MM.1S (cell line): ENCODE data around the gene SCO2.
A peak's percentile ranks its signal among the peaks of the same experiment; 100 is the strongest.

Experiments
- DNase-seq: peaks from one replicate; pipeline ENCODE4 v3.0.0-alpha.2; 2015
- H2AFZ ChIP-seq: fragments of 300-600 bp; sonication (generic); 2 replicates; pipeline ENCODE4 v1.6.0; 2016; ENCODE audit warnings: antibody characterized with exemption, low read length
- H3F3A ChIP-seq: fragments of 300-600 bp; sonication (generic); 2 replicates; pipeline ENCODE4 v1.6.1; 2016; ENCODE audit warnings: mild to moderate bottlenecking, antibody characterized with exemption, low read length, moderate library complexity, mixed read lengths; ENCODE audit not compliant: insufficient read depth
- H3K27ac ChIP-seq: fragments of 300-600 bp; sonication (generic); 2 replicates; pipeline ENCODE4 v1.5.1; 2016; ENCODE audit warnings: mild to moderate bottlenecking, low read length
- H3K27me3 ChIP-seq: fragments of 300-600 bp; sonication (generic); replicated peaks from 2 replicates; pipeline ENCODE4 v1.6.0; 2016; ENCODE audit warnings: low read length; ENCODE audit not compliant: insufficient read depth
- H3K36me3 ChIP-seq: fragments of 300-600 bp; sonication (generic); replicated peaks from 2 replicates; pipeline ENCODE4 v1.6.1; 2016; ENCODE audit warnings: mild to moderate bottlenecking, low read length, mixed read lengths; ENCODE audit not compliant: insufficient read depth
- H3K4me1 ChIP-seq: fragments of 300-600 bp; sonication (generic); 2 replicates; pipeline ENCODE4 v1.6.1; 2016; ENCODE audit warnings: low read length, mixed read lengths
- H3K4me2 ChIP-seq: fragments of 300-600 bp; sonication (generic); 2 replicates; pipeline ENCODE4 v1.6.0; 2016; ENCODE audit warnings: low read depth, low read length
- H3K4me3 ChIP-seq: fragments of 300-600 bp; sonication (generic); 2 replicates; pipeline ENCODE4 v1.5.1; 2016; ENCODE audit warnings: low read length, mixed read lengths
- H3K79me2 ChIP-seq: fragments of 300-600 bp; sonication (generic); 2 replicates; pipeline ENCODE4 v1.6.1; 2016; ENCODE audit warnings: mixed run types, low read length, mixed read lengths
- H3K9ac ChIP-seq: fragments of 300-600 bp; sonication (generic); 2 replicates; pipeline ENCODE4 v1.6.1; 2016; ENCODE audit warnings: low read length, mixed read lengths
- H3K9me2 ChIP-seq: fragments of 300-600 bp; sonication (generic); replicated peaks from 2 replicates; pipeline ENCODE4 v1.6.1; 2016; ENCODE audit warnings: mild to moderate bottlenecking, low read length, mixed read lengths; ENCODE audit not compliant: insufficient read depth
- H3K9me3 ChIP-seq: fragments of 300-600 bp; sonication (generic); replicated peaks from 2 replicates; pipeline ENCODE4 v1.6.1; 2016; ENCODE audit warnings: mild to moderate bottlenecking, low read length, mixed read lengths; ENCODE audit not compliant: insufficient read depth
- H4K20me1 ChIP-seq: fragments of 300-600 bp; sonication (generic); 2 replicates; pipeline ENCODE4 v1.6.1; 2016; ENCODE audit warnings: mild to moderate bottlenecking, low read length, moderate library complexity, mixed read lengths; ENCODE audit not compliant: insufficient read depth
- CTCF ChIP-seq: fragments of 300-600 bp; sonication (generic); IDR thresholded peaks from 2 replicates; pipeline ENCODE4 v1.5.1; 2016; ENCODE audit warnings: antibody characterized with exemption, low read length, mixed read lengths
- EZH2 ChIP-seq: fragments of 300-600 bp; sonication (generic); optimal IDR thresholded peaks from 2 replicates; pipeline ENCODE3; 2017; ENCODE audit warnings: low read depth, mild to moderate bottlenecking, antibody characterized with exemption, low read length, mixed read lengths
- EZH2phosphoT487 ChIP-seq: fragments of 300-600 bp; sonication (generic); IDR thresholded peaks from 2 replicates; pipeline ENCODE4 v1.6.1; 2018; ENCODE audit warnings: antibody characterized with exemption, low read length

Gene SCO2

GRCh38 chr22:50530877-50531545 lies 5.6 kb upstream of the SCO2 start:
- peak overlapping the region; percentile 54; the same call in 1 of the 2 replicates for H3K27ac ChIP-seq
- H4K20me1 ChIP-seq, result no peaks in the 10 kb centered on the region
- H3K9me3 ChIP-seq, result no peaks in the 10 kb centered on the region
- peak; percentile 77 for DNase-seq
- no peaks in the 10 kb centered on the region for H3K36me3 ChIP-seq
- peaks cover 22% of the 10 kb centered on the region for H3F3A ChIP-seq
- peaks cover 9% of the 10 kb centered on the region; the same call in 1 of the 2 replicates for H3K27me3 ChIP-seq
- peaks cover 27% of the 10 kb centered on the region for H3K4me1 ChIP-seq
- TF ChIP-seq CTCF, result no peak
- no peak for TF ChIP-seq EZH2
- no peak for TF ChIP-seq EZH2phosphoT487
- peak overlapping the region; percentile 71 for H3K9ac ChIP-seq
- peak overlapping the region; percentile 79 for H2AFZ ChIP-seq
- no peaks in the 10 kb centered on the region for H3K9me2 ChIP-seq
- H3K4me3 ChIP-seq, result peak overlapping the region; percentile 63
- H3K4me2 ChIP-seq, result peak overlapping the region; percentile 95
- 0 out of 2 replicates have a peak, but pooled peaks cover 4% of the 10 kb centered on the region for H3K79me2 ChIP-seq

DNA sequence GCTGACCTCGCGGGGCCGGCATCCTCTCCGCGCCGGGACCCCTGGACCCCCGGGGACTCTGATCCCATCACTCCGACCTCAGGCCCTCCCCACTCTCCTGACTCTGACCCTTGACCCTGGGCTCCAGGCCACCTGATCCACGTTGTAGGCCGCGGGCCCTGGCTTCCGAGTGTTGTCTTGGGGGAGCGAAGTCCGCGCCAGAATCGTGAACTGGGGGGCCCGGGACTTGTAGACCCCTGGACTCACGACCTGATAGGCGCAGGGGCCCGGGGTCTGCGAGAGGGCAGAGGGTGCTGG lies 5.1 kb upstream of the SCO2 start:
- Histone ChIP-seq H3K9me3 (no peaks in the 10 kb centered on the region), H3K36me3 (no peaks in the 10 kb centered on the region), H3K4me3 (peak overlapping the region; percentile 63), H3K9ac (peak overlapping the region; percentile 71), H3K27ac (peak overlapping the region; percentile 54), H2AFZ (peak overlapping the region; percentile 79; the same call in 1 of the 2 replicates), H3K27me3 (peaks cover 9% of the 10 kb centered on the region; the same call in 1 of the 2 replicates), H3K9me2 (no peaks in the 10 kb centered on the region), H3F3A (peaks cover 19% of the 10 kb centered on the region), H3K4me2 (peak overlapping the region; percentile 95), H3K4me1 (peaks cover 24% of the 10 kb centered on the region), H3K79me2 (0 out of 2 replicates have a peak, but pooled peaks cover 4% of the 10 kb centered on the region), H4K20me1 (no peaks in the 10 kb centered on the region)
- DNase-seq, result no peak
- no peak for TF ChIP-seq EZH2phosphoT487
- TF ChIP-seq CTCF, result no peak
- TF ChIP-seq EZH2, result no peak

DNA sequence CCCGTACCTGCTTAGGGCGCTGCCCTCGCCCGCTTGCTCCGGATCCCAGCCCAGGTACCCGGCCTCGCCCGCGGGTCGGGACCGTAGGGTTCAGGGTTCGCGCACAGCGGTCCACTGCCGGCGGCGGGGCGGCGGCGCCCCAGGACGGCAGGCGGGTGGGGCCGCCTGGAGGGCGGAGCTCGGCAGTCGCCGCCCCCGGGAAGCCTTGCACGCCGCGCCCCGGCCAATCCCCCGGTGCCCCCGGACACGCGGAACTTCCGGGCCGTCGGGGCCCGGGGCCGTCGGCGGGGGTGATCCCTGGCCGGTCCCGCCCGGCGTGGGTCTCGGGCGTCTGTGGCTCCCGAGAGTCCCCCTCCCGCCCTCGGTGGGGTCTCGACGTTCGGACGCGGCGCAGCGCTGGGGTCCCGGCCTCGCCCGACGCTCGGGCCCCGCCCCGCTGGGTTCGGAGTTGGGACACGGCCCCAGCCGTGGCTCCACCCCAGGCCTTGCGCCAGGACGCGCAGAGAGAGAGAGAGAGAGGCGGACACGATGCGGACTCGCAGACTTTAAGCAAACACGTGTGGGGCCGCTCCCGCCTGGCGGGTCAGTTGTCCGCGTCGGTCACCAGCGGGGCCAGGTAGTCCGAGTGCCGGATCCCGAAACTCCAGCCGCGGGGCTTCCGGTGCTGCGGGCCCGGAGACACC lies 4.6 kb upstream of the SCO2 start, which contains the start of gene TYMP:
TYMP (minus strand) TSS at position 116 of the 683 bp plus-strand sequence. CDS start 303 bp downstream, outside the sequence.
- H3K4me2 ChIP-seq, result peak within 1 kb of the TSS; percentile 95
- H3K36me3 ChIP-seq, result no peaks in the 10 kb centered on the region
- H3K4me3 ChIP-seq, result peak within 1 kb of the TSS; percentile 63
- H3K79me2 ChIP-seq, result peaks cover 6% of the 10 kb centered on the region
- H3K27ac ChIP-seq, result peak within 1 kb of the TSS; percentile 54
- peaks cover 9% of the 10 kb centered on the region; the same call in 1 of the 2 replicates for H3K27me3 ChIP-seq
- H3K9me3 ChIP-seq, result no peaks in the 10 kb centered on the region
- peak; percentile 43 for DNase-seq
- H2AFZ ChIP-seq, result peak within 1 kb of the TSS; percentile 79
- H4K20me1 ChIP-seq, result no peaks in the 10 kb centered on the region
- H3K9me2 ChIP-seq, result no peaks in the 10 kb centered on the region
- TF ChIP-seq EZH2, result no peak
- no peak for TF ChIP-seq CTCF
- TF ChIP-seq EZH2phosphoT487, result no peak
- H3K4me1 ChIP-seq, result peaks cover 24% of the 10 kb centered on the region
- H3K9ac ChIP-seq, result peak within 1 kb of the TSS; percentile 71
- H3F3A ChIP-seq, result peaks cover 21% of the 10 kb centered on the region
